Stimulated activated CD4-positive, alpha-beta T cell treated with anti-CD3 and anti-CD28 coated beads, Interleukin-15, amount 100 ng/mL, for 48 hours (primary cell): ENCODE data around the gene C19orf73.
"Not testable (repeated sequence)": the region's sequence is repeated elsewhere in the genome, so short reads cannot be mapped to it uniquely, and the experiment has no call there.

Experiments
- DNase-seq, 2 donors: peaks; one replicate each; pipeline ENCODE4 v3.0.0-alpha.2; 2020; ENCODE audit warnings: low read depth in 2 of 2

Gene C19orf73

GRCh38 chr19:49148784-49149651, 30.1 kb upstream of the C19orf73 start:
- peak; percentile 74 to 86 for DNase-seq

GRCh38 chr19:49148044-49148682, 29.2 kb upstream of the C19orf73 start:
- no peak for DNase-seq

GRCh38 chr19:49146408-49146770, 27.4 kb upstream of the C19orf73 start:
- DNase-seq, result not testable (repeated sequence)

DNA sequence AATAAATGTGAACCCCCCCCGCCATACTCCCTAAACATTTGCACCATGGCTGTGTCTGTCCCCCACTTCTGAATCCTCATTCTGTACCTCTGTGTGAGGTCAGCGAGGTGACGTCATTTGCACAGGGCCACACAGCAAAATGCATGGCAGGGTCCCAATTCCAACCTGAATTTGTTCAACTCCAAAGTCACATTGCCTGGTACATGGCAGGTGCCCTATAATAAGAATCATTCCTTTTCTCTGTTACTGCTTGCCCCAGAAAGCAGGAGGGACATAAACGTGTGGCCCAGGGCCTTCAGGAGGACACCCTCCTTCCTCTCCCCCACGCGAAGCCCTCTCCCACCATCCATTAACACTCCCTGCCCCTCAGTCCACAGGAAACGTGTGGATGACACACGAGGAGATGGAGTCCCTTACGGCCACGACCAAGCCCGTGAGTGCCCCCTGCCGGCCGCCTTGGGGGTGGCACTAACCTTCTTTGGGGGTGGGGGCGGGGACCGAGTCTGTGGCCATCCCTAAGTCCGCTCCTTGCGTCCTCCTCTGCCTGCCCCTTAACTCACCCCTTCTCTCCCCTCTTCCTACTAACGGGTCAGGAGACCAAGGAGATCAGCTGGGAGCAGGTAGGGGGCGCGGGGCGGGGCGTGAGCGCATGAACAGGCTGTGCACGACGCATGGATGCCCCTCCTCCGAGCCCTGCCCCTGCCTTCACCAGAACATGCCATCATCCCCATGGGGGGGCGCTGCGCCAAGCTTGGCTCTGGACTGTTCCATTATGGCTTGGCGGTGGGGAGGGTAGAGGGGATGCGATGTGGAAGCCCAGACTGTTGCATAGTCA, 26.8 kb upstream of the C19orf73 start:
- peak; percentile 71 to 74 for DNase-seq

DNA sequence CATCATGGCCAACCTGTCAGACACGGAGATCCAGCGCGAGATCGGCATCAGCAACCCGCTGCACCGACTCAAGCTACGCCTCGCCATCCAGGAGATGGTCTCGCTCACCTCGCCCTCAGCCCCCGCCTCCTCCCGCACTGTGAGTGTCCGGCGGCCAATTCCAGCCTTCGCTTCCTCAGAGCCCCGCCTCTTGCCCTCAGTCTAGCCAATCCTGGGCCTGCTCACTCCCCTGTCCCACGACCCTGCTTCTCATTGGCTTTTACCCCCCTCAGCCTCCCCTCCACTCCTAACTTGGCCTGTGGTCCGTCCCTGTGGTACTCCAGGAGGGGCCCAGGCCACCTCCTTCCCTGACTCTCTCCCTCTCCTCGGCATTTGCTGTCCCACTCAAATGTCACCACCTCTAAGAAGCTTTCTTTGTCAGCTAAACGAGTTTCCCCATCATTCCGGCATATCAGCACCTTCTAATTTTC, 24.0 kb upstream of the C19orf73 start:
- DNase-seq, result peak; percentile 63 to 75

GRCh38 chr19:49141352-49141751, 22.4 kb upstream of the C19orf73 start:
- no peak for DNase-seq

GRCh38 chr19:49140951-49141350, 22.0 kb upstream of the C19orf73 start:
- DNase-seq, result no peak

GRCh38 chr19:49136771-49137171, 17.8 kb upstream of the C19orf73 start:
- no peak for DNase-seq

GRCh38 chr19:49135686-49136085, 16.7 kb upstream of the C19orf73 start:
- no peak for DNase-seq

GRCh38 chr19:49133621-49134454, 14.9 kb upstream of the C19orf73 start:
- peak in 1 of 2 donors; percentile 58 for DNase-seq

- no peak for DNase-seq
Measured at GRCh38 chr19:49132974-49133609, 14.1 kb upstream of the C19orf73 start.

- no peak for DNase-seq
Measured at GRCh38 chr19:49130325-49130724, 11.4 kb upstream of the C19orf73 start.

GRCh38 chr19:49129238-49129583, 10.3 kb upstream of the C19orf73 start:
- no peak for DNase-seq

GRCh38 chr19:49128545-49129237, 9.7 kb upstream of the C19orf73 start:
- DNase-seq, result no peak

- peak; percentile 93 to 94 for DNase-seq
Measured at GRCh38 chr19:49127674-49128544, 9.0 kb upstream of the C19orf73 start.

DNA sequence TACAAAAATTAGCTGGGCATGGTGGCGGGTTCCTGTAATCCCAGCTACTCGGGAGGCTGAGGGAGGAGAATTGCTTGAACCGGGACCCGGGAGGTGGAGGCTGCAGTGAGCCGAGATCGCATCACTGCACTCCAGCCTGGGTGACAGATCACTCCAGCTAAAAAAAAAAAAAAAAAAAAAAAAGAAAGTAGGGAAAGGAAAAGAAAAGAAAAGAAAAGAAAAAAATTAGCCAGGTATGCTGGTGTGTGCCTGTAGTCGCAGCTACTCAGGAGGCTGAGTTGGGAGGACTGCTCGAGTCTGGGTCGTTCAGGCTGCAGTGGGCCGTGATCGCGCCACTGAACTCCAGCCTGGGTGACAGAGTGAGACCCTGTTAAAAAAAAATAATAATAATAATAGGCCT, 8.3 kb upstream of the C19orf73 start:
- DNase-seq, result not testable (repeated sequence)

- DNase-seq, result no peak
Measured at GRCh38 chr19:49126575-49126974, 7.6 kb upstream of the C19orf73 start.

DNA sequence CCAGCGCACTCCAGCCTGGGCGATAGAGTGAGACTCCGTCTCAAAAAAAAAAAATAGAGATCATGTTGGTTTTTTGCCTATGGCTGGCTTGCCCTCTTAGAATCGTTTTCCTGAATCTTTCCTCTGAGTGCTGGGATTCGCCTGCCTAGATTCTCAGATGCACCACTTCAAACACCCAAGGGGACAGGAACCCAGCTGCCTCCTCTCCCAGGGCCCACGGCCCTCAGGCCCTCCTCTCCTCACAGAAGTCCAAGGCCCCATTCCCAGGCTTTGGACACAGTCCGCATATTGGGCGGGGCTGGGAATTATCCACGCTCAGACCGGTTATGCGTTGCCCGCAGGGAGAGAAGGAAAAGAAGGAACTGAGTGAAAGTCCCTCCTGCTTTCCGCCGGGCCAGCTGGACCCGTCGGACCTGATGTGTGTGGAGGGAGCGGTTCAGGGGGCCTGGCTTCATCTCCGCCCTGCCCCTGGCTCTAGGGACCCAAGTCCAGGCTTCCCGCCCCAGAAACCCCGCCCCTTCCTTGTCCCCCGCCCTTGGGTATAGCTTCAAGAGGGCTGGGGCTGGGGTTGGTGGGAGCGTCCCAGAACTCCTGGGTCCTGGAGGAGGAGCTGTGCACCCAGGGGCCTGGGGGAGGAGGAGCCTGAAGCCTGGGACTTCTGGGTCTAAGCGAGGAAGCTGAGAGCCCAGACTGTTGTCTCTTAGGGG, 6.2 kb upstream of the C19orf73 start:
- no peak for DNase-seq

DNA sequence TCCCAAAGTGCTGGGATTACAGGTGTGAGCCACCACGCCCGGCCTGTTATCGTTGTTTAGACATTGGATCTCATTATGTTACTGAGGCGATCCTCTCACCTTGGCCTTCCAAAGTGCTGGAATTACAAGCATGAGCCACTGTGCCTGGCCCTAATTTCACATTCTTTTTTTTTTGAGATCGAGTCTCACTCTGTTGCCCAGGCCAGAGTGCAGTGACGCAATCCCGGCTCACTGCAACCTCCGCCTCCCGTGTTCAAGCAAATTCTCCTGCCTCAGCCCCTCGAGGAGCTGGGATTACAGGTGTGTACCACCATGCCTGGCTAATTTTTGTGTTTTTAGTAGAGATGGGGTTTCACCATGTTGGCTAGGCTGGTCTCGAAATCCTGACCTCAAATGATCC, 4.3 kb upstream of the C19orf73 start:
- not testable (repeated sequence) for DNase-seq
